Measurements from ENCODE around the gene ARNT2. TPM values are rescaled to one million over a fixed set of nuclear protein-coding genes. Genes with fewer than 3 reads are reported as not detected.

ARNT2 gene
- polyA plus RNA-seq, 1 of the 3 experiments (the other 2 are of a cell fraction) = 17.0 TPM

DNA sequence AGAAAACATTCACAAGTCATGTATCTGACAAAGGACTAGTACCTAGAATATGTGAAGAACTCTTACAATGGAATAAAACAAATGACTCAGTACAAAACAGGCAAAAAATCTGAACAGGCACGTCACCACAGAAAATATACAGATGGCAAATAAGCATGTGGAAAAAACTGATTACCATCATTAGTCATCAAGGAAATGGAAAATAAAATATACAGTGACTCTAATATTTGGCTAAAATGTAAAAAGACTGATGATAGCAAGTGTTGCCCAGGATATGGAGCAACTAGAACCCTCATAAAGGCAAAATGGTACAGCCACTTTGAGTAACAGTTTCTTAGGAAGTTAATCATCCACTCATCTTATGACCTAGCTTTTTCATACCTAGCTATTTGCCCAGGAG lies 195.2 kb downstream of the ARNT2 start:
- no peaks in the 10 kb centered on the region for H3K9me2 ChIP-seq
- no peaks in the 10 kb centered on the region for H3K27me3 ChIP-seq (ENCODE audit: insufficient read depth)
- no peak overlapping the region for H3K4me2 ChIP-seq
- CTCF ChIA-PET = no interaction called here
- H3K27ac ChIP-seq (ENCODE audit: low read depth in 2 of 2, low read length in 1 of 2) = no peak overlapping the region
- no peak overlapping the region for H2AFZ ChIP-seq (ENCODE audit: low read depth)
- peaks cover 0 to 4% of the 10 kb centered on the region in 2 experiments for H3K36me3 ChIP-seq (replicated peaks in 1 of 2; ENCODE audit: control insufficient read depth in 1 of 2, insufficient read depth in 2 of 2, low read length in 1 of 2)
- H3K9ac ChIP-seq = no peak overlapping the region
- WGBS (ENCODE audit: low lambda C conversion rate) = 12% methylated on average over 1 of the region's 1 CpG
- TF ChIP-seq NFIC (IDR thresholded peaks at IDR 0.05; ENCODE audit: borderline replicate concordance) (no peak), TCF12 (IDR thresholded peaks at IDR 0.05) (peak; percentile 44), MEF2A (IDR thresholded peaks at IDR 0.05; ENCODE audit: borderline replicate concordance, low read depth) (no peak), RAD21 (IDR thresholded peaks at IDR 0.05; ENCODE audit: low read length) (no peak), POLR2AphosphoS5 (IDR thresholded peaks at IDR 0.05; ENCODE audit: low read depth, low read length) (no peak), TEAD4 (IDR thresholded peaks at IDR 0.05; ENCODE audit: borderline replicate concordance, insufficient read depth) (no peak), TAF1 (IDR thresholded peaks at IDR 0.05; ENCODE audit: borderline replicate concordance, low read depth, low read length) (no peak), SIN3A (IDR thresholded peaks at IDR 0.05; ENCODE audit: borderline replicate concordance, low read depth, low read length) (no peak), RFX5 (IDR thresholded peaks at IDR 0.05; ENCODE audit: low read length) (no peak), RCOR1 (IDR thresholded peaks at IDR 0.05; ENCODE audit: low read length) (no peak), YY1 (IDR thresholded peaks at IDR 0.05; ENCODE audit: low read depth) (no peak), GABPA (IDR thresholded peaks at IDR 0.05; ENCODE audit: low read depth) (no peak), FOXJ3 (CRISPR knock-in tag; IDR thresholded peaks at IDR 0.05) (no peak), FOSL2 (IDR thresholded peaks at IDR 0.05; ENCODE audit: borderline replicate concordance, low read depth) (0 out of 2 replicates have a peak, but pooled peaks have one; percentile 9), EP300 (IDR thresholded peaks at IDR 0.05; ENCODE audit: borderline replicate concordance in 1 of 2, low read depth in 1 of 2, low read length in 1 of 2) (no peak), EZH2phosphoT487 (IDR thresholded peaks at IDR 0.05; ENCODE audit: borderline replicate concordance, low read depth) (no peak), JUND (IDR thresholded peaks at IDR 0.05) (no peak), NRF1 (IDR thresholded peaks at IDR 0.05; ENCODE audit: low read depth, low read length) (no peak)
- TF ChIP-seq, protein P1, sequence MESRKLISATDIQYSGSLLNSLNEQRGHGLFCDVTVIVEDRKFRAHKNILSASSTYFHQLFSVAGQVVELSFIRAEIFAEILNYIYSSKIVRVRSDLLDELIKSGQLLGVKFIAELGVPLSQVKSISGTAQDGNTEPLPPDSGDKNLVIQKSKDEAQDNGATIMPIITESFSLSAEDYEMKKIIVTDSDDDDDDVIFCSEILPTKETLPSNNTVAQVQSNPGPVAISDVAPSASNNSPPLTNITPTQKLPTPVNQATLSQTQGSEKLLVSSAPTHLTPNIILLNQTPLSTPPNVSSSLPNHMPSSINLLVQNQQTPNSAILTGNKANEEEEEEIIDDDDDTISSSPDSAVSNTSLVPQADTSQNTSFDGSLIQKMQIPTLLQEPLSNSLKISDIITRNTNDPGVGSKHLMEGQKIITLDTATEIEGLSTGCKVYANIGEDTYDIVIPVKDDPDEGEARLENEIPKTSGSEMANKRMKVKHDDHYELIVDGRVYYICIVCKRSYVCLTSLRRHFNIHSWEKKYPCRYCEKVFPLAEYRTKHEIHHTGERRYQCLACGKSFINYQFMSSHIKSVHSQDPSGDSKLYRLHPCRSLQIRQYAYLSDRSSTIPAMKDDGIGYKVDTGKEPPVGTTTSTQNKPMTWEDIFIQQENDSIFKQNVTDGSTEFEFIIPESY (IDR thresholded peaks at IDR 0.05; ENCODE audit: borderline replicate concordance, low read depth) = no peak
- TF ChIP-seq, protein P2, sequence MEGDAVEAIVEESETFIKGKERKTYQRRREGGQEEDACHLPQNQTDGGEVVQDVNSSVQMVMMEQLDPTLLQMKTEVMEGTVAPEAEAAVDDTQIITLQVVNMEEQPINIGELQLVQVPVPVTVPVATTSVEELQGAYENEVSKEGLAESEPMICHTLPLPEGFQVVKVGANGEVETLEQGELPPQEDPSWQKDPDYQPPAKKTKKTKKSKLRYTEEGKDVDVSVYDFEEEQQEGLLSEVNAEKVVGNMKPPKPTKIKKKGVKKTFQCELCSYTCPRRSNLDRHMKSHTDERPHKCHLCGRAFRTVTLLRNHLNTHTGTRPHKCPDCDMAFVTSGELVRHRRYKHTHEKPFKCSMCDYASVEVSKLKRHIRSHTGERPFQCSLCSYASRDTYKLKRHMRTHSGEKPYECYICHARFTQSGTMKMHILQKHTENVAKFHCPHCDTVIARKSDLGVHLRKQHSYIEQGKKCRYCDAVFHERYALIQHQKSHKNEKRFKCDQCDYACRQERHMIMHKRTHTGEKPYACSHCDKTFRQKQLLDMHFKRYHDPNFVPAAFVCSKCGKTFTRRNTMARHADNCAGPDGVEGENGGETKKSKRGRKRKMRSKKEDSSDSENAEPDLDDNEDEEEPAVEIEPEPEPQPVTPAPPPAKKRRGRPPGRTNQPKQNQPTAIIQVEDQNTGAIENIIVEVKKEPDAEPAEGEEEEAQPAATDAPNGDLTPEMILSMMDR (IDR thresholded peaks at IDR 0.05) = no peak
- TF ChIP-seq, protein P3, sequence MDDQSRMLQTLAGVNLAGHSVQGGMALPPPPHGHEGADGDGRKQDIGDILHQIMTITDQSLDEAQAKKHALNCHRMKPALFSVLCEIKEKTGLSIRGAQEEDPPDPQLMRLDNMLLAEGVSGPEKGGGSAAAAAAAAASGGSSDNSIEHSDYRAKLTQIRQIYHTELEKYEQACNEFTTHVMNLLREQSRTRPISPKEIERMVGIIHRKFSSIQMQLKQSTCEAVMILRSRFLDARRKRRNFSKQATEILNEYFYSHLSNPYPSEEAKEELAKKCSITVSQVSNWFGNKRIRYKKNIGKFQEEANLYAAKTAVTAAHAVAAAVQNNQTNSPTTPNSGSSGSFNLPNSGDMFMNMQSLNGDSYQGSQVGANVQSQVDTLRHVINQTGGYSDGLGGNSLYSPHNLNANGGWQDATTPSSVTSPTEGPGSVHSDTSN (IDR thresholded peaks at IDR 0.05) = peak; percentile 16; the same call in 1 of the 2 replicates
- TF ChIP-seq, protein P4, sequence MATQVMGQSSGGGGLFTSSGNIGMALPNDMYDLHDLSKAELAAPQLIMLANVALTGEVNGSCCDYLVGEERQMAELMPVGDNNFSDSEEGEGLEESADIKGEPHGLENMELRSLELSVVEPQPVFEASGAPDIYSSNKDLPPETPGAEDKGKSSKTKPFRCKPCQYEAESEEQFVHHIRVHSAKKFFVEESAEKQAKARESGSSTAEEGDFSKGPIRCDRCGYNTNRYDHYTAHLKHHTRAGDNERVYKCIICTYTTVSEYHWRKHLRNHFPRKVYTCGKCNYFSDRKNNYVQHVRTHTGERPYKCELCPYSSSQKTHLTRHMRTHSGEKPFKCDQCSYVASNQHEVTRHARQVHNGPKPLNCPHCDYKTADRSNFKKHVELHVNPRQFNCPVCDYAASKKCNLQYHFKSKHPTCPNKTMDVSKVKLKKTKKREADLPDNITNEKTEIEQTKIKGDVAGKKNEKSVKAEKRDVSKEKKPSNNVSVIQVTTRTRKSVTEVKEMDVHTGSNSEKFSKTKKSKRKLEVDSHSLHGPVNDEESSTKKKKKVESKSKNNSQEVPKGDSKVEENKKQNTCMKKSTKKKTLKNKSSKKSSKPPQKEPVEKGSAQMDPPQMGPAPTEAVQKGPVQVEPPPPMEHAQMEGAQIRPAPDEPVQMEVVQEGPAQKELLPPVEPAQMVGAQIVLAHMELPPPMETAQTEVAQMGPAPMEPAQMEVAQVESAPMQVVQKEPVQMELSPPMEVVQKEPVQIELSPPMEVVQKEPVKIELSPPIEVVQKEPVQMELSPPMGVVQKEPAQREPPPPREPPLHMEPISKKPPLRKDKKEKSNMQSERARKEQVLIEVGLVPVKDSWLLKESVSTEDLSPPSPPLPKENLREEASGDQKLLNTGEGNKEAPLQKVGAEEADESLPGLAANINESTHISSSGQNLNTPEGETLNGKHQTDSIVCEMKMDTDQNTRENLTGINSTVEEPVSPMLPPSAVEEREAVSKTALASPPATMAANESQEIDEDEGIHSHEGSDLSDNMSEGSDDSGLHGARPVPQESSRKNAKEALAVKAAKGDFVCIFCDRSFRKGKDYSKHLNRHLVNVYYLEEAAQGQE (IDR thresholded peaks at IDR 0.05; ENCODE audit: low read depth, low read length) = no peak
- TF ChIP-seq, protein P5, sequence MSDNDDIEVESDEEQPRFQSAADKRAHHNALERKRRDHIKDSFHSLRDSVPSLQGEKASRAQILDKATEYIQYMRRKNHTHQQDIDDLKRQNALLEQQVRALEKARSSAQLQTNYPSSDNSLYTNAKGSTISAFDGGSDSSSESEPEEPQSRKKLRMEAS (IDR thresholded peaks at IDR 0.05; ENCODE audit: low read depth) = no peak
- no peaks in the 10 kb centered on the region for H4K20me1 ChIP-seq (ENCODE audit: insufficient read depth)
- H3K9me3 ChIP-seq = peaks cover 8% of the 10 kb centered on the region; the same call in 1 of the 2 replicates
- no peaks in the 10 kb centered on the region; a peak in 1 of 4 replicates for H3K4me1 ChIP-seq (ENCODE audit: control insufficient read depth in 1 of 2, insufficient read depth in 2 of 2, low read depth in 1 of 2, low read length in 1 of 2)
- no peak for DNase-seq
- peaks cover 16% of the 10 kb centered on the region for H3F3A ChIP-seq (replicated peaks; ENCODE audit: insufficient read depth)
- POLR2A ChIA-PET = no interaction called here
- no peak overlapping the region; a peak in 1 of 4 replicates for H3K4me3 ChIP-seq (ENCODE audit: low read depth in 2 of 2, low read length in 1 of 2)
- H3K79me2 ChIP-seq (ENCODE audit: insufficient read depth) = no peaks in the 10 kb centered on the region
